H1 (cell line): ENCODE results near the gene CLINT1. TPM values are rescaled to one million over a fixed set of nuclear protein-coding genes. Genes with fewer than 3 reads are reported as not detected.

Experiments used
- CTCF ChIA-PET: fragments of 300-600 bp; sonication (Branson Sonifier 250); formaldehyde crosslinking; loops from one replicate; lab custom pipeline; 2021; ENCODE audit not compliant: partially characterized antibody; lab: Charles Lee
- POLR2A ChIA-PET: fragments of 300-600 bp; sonication (Branson Sonifier 250); formaldehyde crosslinking; loops from one replicate; lab custom pipeline; 2021; ENCODE audit warnings: inconsistent platforms; ENCODE audit not compliant: partially characterized antibody; lab: Charles Lee
- DNase-seq, 2 experiments: peaks; one replicate each; pipeline versions ENCODE4 v3.0.0 to v3.0.0-alpha.2; 2010 to 2022; ENCODE audit warnings: low spot score in 2 of 2, low read depth in 1 of 2, mixed read lengths in 1 of 2
- FAIRE-seq: peaks from 2 replicates; lab custom pipeline; 2011; peaks lifted over from hg19 to GRCh38; lab: Jason Lieb, UNC
- H2AFZ ChIP-seq: 2 replicates; pipeline ENCODE4 v1.8.1; 2012; ENCODE audit warnings: low read length, inconsistent platforms
- H2AK5ac ChIP-seq: 2 replicates; pipeline ENCODE4 v1.6.1; 2013; ENCODE audit warnings: low read depth, low read length
- H2BK120ac ChIP-seq: replicated peaks from 2 replicates; pipeline ENCODE3; 2013; ENCODE audit warnings: low read depth, low read length, inconsistent platforms
- H2BK12ac ChIP-seq: 2 replicates; pipeline ENCODE4 v1.6.1; 2013; ENCODE audit warnings: low read depth, low read length
- H2BK15ac ChIP-seq: 2 replicates; pipeline ENCODE4 v1.6.1; 2013; ENCODE audit warnings: low read length
- H2BK20ac ChIP-seq: 2 replicates; pipeline ENCODE4 v1.6.1; 2013; ENCODE audit warnings: low read length
- H2BK5ac ChIP-seq: 2 replicates; pipeline ENCODE4 v1.6.1; 2013; ENCODE audit warnings: low read depth, low read length
- H3K14ac ChIP-seq: 2 replicates; pipeline ENCODE4 v1.6.1; 2013; ENCODE audit warnings: inconsistent platforms; ENCODE audit not compliant: insufficient read length
- H3K18ac ChIP-seq: 2 replicates; pipeline ENCODE4 v1.6.1; 2013; ENCODE audit warnings: low read length; ENCODE audit errors: extremely low read depth
- H3K23ac ChIP-seq: 2 replicates; pipeline ENCODE4 v1.6.1; 2013; ENCODE audit warnings: inconsistent platforms; ENCODE audit not compliant: insufficient read length
- H3K23me2 ChIP-seq: 2 replicates; pipeline ENCODE4 v1.6.1; 2013; ENCODE audit warnings: low read depth, low read length
- H3K27ac ChIP-seq: 2 replicates; pipeline ENCODE4 v1.6.1; 2011; ENCODE audit warnings: low read depth, low read length, inconsistent platforms
- H3K27me3 ChIP-seq, 4 experiments: replicated peaks in 1 of 4; 1 replicate in 1 of 4; 2 replicates in 3 of 4; pipeline versions ENCODE4 v1.6.1 to v1.8.1; 2011 to 2013; ENCODE audit warnings: low read length in 3 of 4, mild to moderate bottlenecking in 3 of 4, inconsistent platforms in 2 of 4, mixed read lengths in 2 of 4, moderate library complexity in 1 of 4; ENCODE audit not compliant: control insufficient read depth in 3 of 4, insufficient read depth in 3 of 4; ENCODE audit errors: extremely low read depth in 1 of 4
- H3K36me3 ChIP-seq, 4 experiments: 2 replicates each; pipeline versions ENCODE4 v1.6.1 to v1.8.1; 2011 to 2013; ENCODE audit warnings: mild to moderate bottlenecking in 4 of 4, low read length in 3 of 4, moderate library complexity in 2 of 4, control low read depth in 1 of 4, inconsistent platforms in 1 of 4; ENCODE audit not compliant: insufficient read depth in 4 of 4, control insufficient read depth in 2 of 4
- H3K4ac ChIP-seq: replicated peaks from 2 replicates; pipeline ENCODE3; 2013; ENCODE audit warnings: low read length, low read depth, mixed read lengths, inconsistent platforms; ENCODE audit not compliant: insufficient read length
- H3K4me1 ChIP-seq, 4 experiments: replicated peaks in 1 of 4; 1 replicate in 1 of 4; 2 replicates in 3 of 4; pipeline versions ENCODE4 v1.6.1 to v1.8.1; 2011 to 2013; ENCODE audit warnings: low read length in 3 of 4, inconsistent platforms in 2 of 4, mixed read lengths in 1 of 4; ENCODE audit not compliant: insufficient read depth in 4 of 4, control insufficient read depth in 3 of 4
- H3K4me2 ChIP-seq, 2 experiments: 2 replicates each; pipeline versions ENCODE4 v1.6.1 to v1.8.1; 2011 to 2013; ENCODE audit warnings: low read depth in 2 of 2, low read length in 2 of 2, control low read depth in 1 of 2, inconsistent platforms in 1 of 2, mild to moderate bottlenecking in 1 of 2; ENCODE audit not compliant: insufficient read depth in 1 of 2
- H3K4me3 ChIP-seq, 4 experiments: fragments of 200-600, 300-600 bp in 1 of 4; sonication (generic), shearing (Covaris generic), sonication (Bioruptor Twin) in 1 of 4; 2 replicates each; pipeline versions ENCODE4 v1.5.1 to v1.8.1; 2011 to 2016; ENCODE audit warnings: low read length in 4 of 4, low read depth in 3 of 4, control low read depth in 2 of 4, inconsistent platforms in 2 of 4, mild to moderate bottlenecking in 2 of 4, mixed read lengths in 1 of 4, moderate library complexity in 1 of 4; ENCODE audit not compliant: insufficient read depth in 2 of 4; ENCODE audit errors: extremely low read depth in 1 of 4
- H3K56ac ChIP-seq: replicated peaks from 2 replicates; pipeline ENCODE3; 2013; ENCODE audit warnings: low read depth, mild to moderate bottlenecking, mixed read lengths, low read length, inconsistent platforms; ENCODE audit not compliant: insufficient read length
- H3K79me1 ChIP-seq: 2 replicates; pipeline ENCODE4 v1.6.1; 2013; ENCODE audit warnings: low read depth, low read length, control low read depth
- H3K79me2 ChIP-seq, 2 experiments: 2 replicates each; pipeline versions ENCODE4 v1.6.1 to v1.8.1; 2012 to 2013; ENCODE audit warnings: low read length in 2 of 2, mild to moderate bottlenecking in 2 of 2, inconsistent platforms in 1 of 2; ENCODE audit not compliant: insufficient read depth in 2 of 2, control insufficient read depth in 1 of 2
- H3K9ac ChIP-seq, 4 experiments: replicated peaks in 1 of 4; 1 replicate in 1 of 4; 2 replicates in 3 of 4; pipeline versions ENCODE4 v1.6.1 to v1.8.1; 2011 to 2013; ENCODE audit warnings: low read depth in 3 of 4, low read length in 3 of 4, control low read depth in 2 of 4, mild to moderate bottlenecking in 2 of 4, moderate library complexity in 2 of 4, inconsistent platforms in 1 of 4; ENCODE audit errors: extremely low read depth in 1 of 4
- H3K9me3 ChIP-seq, 2 experiments: 2 replicates each; pipeline versions ENCODE4 v1.6.1 to v1.8.1; 2012 to 2013; ENCODE audit warnings: mild to moderate bottlenecking in 2 of 2, moderate library complexity in 2 of 2, control low read depth in 1 of 2, inconsistent platforms in 1 of 2, low read depth in 1 of 2, low read length in 1 of 2, mixed read lengths in 1 of 2; ENCODE audit not compliant: insufficient read depth in 2 of 2
- H4K20me1 ChIP-seq, 2 experiments: replicated peaks in 1 of 2; 2 replicates each; pipeline versions ENCODE3 to v1.8.1; 2011 to 2013; ENCODE audit warnings: inconsistent platforms in 2 of 2, low read length in 2 of 2, mild to moderate bottlenecking in 1 of 2; ENCODE audit not compliant: insufficient read depth in 2 of 2, control insufficient read depth in 1 of 2
- H4K5ac ChIP-seq: 2 replicates; pipeline ENCODE4 v1.6.1; 2013; ENCODE audit warnings: low read length, low read depth, mixed read lengths, inconsistent platforms; ENCODE audit not compliant: insufficient read length
- H4K8ac ChIP-seq: 2 replicates; pipeline ENCODE4 v1.8.0; 2013; ENCODE audit warnings: mild to moderate bottlenecking, moderate library complexity, low read length, inconsistent platforms; ENCODE audit not compliant: insufficient read depth; ENCODE audit errors: extremely low read depth
- H4K91ac ChIP-seq: replicated peaks from 2 replicates; pipeline ENCODE3; 2013; ENCODE audit warnings: low read length, mixed read lengths, inconsistent platforms; ENCODE audit not compliant: insufficient read length
- BACH1 ChIP-seq: IDR thresholded peaks from 2 replicates; pipeline ENCODE4 v1.6.1; 2012; ENCODE audit warnings: low read length, improper control_type of control experiment
- BCL11A ChIP-seq, 2 experiments: IDR thresholded peaks; one replicate each; pipeline ENCODE4 v1.6.1; 2011; ENCODE audit warnings: low read depth in 2 of 2, low read length in 2 of 2, mild to moderate bottlenecking in 2 of 2
- BRCA1 ChIP-seq: IDR thresholded peaks from 2 replicates; pipeline ENCODE4 v1.6.1; 2012; ENCODE audit warnings: low read depth, low read length, improper control_type of control experiment
- CHD1 ChIP-seq: IDR thresholded peaks from 2 replicates; pipeline ENCODE4 v1.6.1; 2012; ENCODE audit warnings: low read depth, low read length, improper control_type of control experiment
- E2F6 ChIP-seq: IDR thresholded peaks from 2 replicates; pipeline ENCODE4 v1.6.1; 2012; ENCODE audit warnings: inconsistent platforms
- FOSL1 ChIP-seq: IDR thresholded peaks from 2 replicates; pipeline ENCODE4 v1.6.1; 2011; ENCODE audit warnings: mild to moderate bottlenecking, low read depth, low read length, moderate library complexity; ENCODE audit not compliant: insufficient read depth
- JUN ChIP-seq: IDR thresholded peaks from 2 replicates; pipeline ENCODE4 v1.6.1; 2011; ENCODE audit warnings: low read depth, mild to moderate bottlenecking, improper control_type of control experiment, low read length
- PHF8 ChIP-seq: fragments of 200-600 bp; sonication (generic); conservative IDR thresholded peaks from 2 replicates; pipeline ENCODE4 v1.7.1; 2012; ENCODE audit warnings: low read depth, mild to moderate bottlenecking, inconsistent platforms, low read length, moderate library complexity
- POLR2A ChIP-seq, 2 experiments: IDR thresholded peaks; 1 replicate in 1 of 2; 2 replicates in 1 of 2; pipeline ENCODE4 v1.6.1; 2011; ENCODE audit warnings: low read depth in 2 of 2, low read length in 2 of 2, mild to moderate bottlenecking in 2 of 2; ENCODE audit errors: control extremely low read depth in 1 of 2
- RXRA ChIP-seq: IDR thresholded peaks from 2 replicates; pipeline ENCODE4 v1.6.1; 2011; ENCODE audit warnings: low read depth, mild to moderate bottlenecking, low read length, moderate library complexity; ENCODE audit not compliant: insufficient read depth
- SIRT6 ChIP-seq: IDR thresholded peaks from one replicate; pipeline ENCODE4 v1.7.1; 2012; ENCODE audit warnings: low read length, inconsistent platforms
- SRF ChIP-seq: IDR thresholded peaks from 2 replicates; pipeline ENCODE4 v1.6.1; 2011; ENCODE audit warnings: mild to moderate bottlenecking, low read depth, low read length, moderate library complexity
- SUZ12 ChIP-seq: fragments of 200-600 bp; sonication (generic); IDR thresholded peaks from 2 replicates; pipeline ENCODE4 v1.6.1; 2012; ENCODE audit warnings: mild to moderate bottlenecking, inconsistent platforms, low read length, moderate library complexity, mixed read lengths
- TBP ChIP-seq: IDR thresholded peaks from 2 replicates; pipeline ENCODE4 v1.6.1; 2011; ENCODE audit warnings: low read depth, low read length, improper control_type of control experiment
- USF2 ChIP-seq: IDR thresholded peaks from 2 replicates; pipeline ENCODE4 v1.6.1; 2011; ENCODE audit warnings: low read length, improper control_type of control experiment
- WGBS, 2 experiments: shearing (Covaris generic) in 1 of 2; methylation state at CpG; one replicate each; pipeline versions ENCODE4 v1.1.6 to v1.1.7; 2013 to 2015; ENCODE audit warnings: low lambda C conversion rate in 2 of 2, mixed read lengths in 2 of 2, inconsistent platforms in 1 of 2, low coverage in 1 of 2, missing lambda C conversion rate in 1 of 2; ENCODE audit not compliant: insufficient replicate concordance in 2 of 2, insufficient coverage in 1 of 2, insufficient read length in 1 of 2; ENCODE audit errors: extremely low coverage in 1 of 2, missing lambda C conversion rate in 1 of 2; 5-methylcytosine and 5-hydroxymethylcytosine counted together
- polyA plus RNA-seq, 7 experiments: library from polyadenylated mRNA; depleted of rRNA in 3 of 7; stranded (reverse) in 5 of 7; unstranded in 2 of 7; fragments of >200 nt in 5 of 7; fragments of 200-250 nt in 2 of 7; gene quantifications; 1 replicate in 5 of 7; 2 replicates in 1 of 7; 4 replicates in 1 of 7; pipeline versions ENCODE4 v1.2.1 to v1.2.3, GENCODE V29; 2011 to 2013; ENCODE audit warnings: missing spikeins in 2 of 7, mixed read lengths in 2 of 7
- total RNA-seq: library from RNA; stranded (reverse); fragmentation: NEBNext Ultra II Directional; extraction: Animal tissue kit (Norgen Biotek cat#: 25700); gene quantifications from 2 replicates; pipeline ENCODE4 v1.2.1, GENCODE V29; 2021

The CLINT1 gene
- total and polyA plus RNA-seq, 2 of the 8 experiments (the other 6 are each of a cell fraction or from before 2014, with no cell fraction given) = 85.9 to 140 TPM

GRCh38 chr5:157903117-157903450 lies 44.1 kb upstream of the CLINT1 start:
- H2BK12ac ChIP-seq = no peak overlapping the region
- no peaks in the 10 kb centered on the region for H3K27me3 ChIP-seq
- no peak overlapping the region for H3K27ac ChIP-seq
- FAIRE-seq (no peak), DNase-seq (no peak)
- POLR2A ChIA-PET = no interaction called here
- no peak overlapping the region for H3K4me2 ChIP-seq
- no peaks in the 10 kb centered on the region for H3K36me3 ChIP-seq
- H2AFZ ChIP-seq = no peak overlapping the region
- no peaks in the 10 kb centered on the region for H3K79me1 ChIP-seq
- TF ChIP-seq SRF (no peak), E2F6 (no peak), JUN (no peak), PHF8 (no peak), CHD1 (no peak), SUZ12 (no peak), BCL11A (IDR thresholded peaks at IDR 0.05; ENCODE audit: low read depth in 2 of 2, low read length in 2 of 2) (no peak), FOSL1 (no peak), TBP (no peak), RXRA (no peak), BRCA1 (no peak), USF2 (no peak), BACH1 (no peak), POLR2A (IDR thresholded peaks at IDR 0.05; ENCODE audit: control extremely low read depth in 1 of 2, low read depth in 2 of 2, low read length in 2 of 2) (no peak), SIRT6 (no peak)
- H3K23me2 ChIP-seq = no peaks in the 10 kb centered on the region
- H2AK5ac ChIP-seq = no peak overlapping the region
- CTCF ChIA-PET = interaction anchor here (0.8 to 1.5 kb wide), 2 partner anchors 10 to 12 kb away, joined by 3 to 4 read pairs; no protein-coding TSS in a partner anchor
- H3K9ac ChIP-seq = no peak overlapping the region
- H2BK120ac ChIP-seq = no peak overlapping the region
- H3K9me3 ChIP-seq = no peaks in the 10 kb centered on the region
- 96% methylated on average over 2 of the region's 2 CpGs; no CpG with 5 or more reads in 1 of the 2 experiments for WGBS, 2 experiments
- no peak overlapping the region for H3K4ac ChIP-seq
- no peak overlapping the region for H3K14ac ChIP-seq
- H2BK5ac ChIP-seq = no peak overlapping the region
- H3K4me3 ChIP-seq = no peak overlapping the region
- H3K23ac ChIP-seq = no peak overlapping the region
- H3K79me2 ChIP-seq = no peaks in the 10 kb centered on the region
- no peak overlapping the region for H4K5ac ChIP-seq
- no peak overlapping the region for H3K56ac ChIP-seq
- H3K4me1 ChIP-seq = peaks cover 0 to 3% (median 2%) of the 10 kb centered on the region in 4 experiments; a peak in 3 of 7 replicates
- H2BK20ac ChIP-seq = no peak overlapping the region
- no peak overlapping the region for H2BK15ac ChIP-seq
- H4K8ac ChIP-seq = no peak overlapping the region
- no peak overlapping the region for H3K18ac ChIP-seq
- H4K20me1 ChIP-seq = no peaks in the 10 kb centered on the region
- no peak overlapping the region for H4K91ac ChIP-seq
